Fibroblast of skin of right biceps (primary cell): ENCODE measurements around the gene GON7.
A peak's percentile ranks its signal among the peaks of the same experiment; 100 is the strongest.
"Not testable (repeated sequence)": the region's sequence is repeated elsewhere in the genome, so short reads cannot be mapped to it uniquely, and the experiment has no call there.

Experiments
- DNase-seq: peaks from one replicate; pipeline ENCODE4 v3.0.0-alpha.2; 2013

GON7 gene, protein sequence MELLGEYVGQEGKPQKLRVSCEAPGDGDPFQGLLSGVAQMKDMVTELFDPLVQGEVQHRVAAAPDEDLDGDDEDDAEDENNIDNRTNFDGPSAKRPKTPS

GRCh38 chr14:93206793-93207467 is at the start of gene GON7, which contains the start of gene UBR7:
GON7 (minus strand) TSS chr14:93207065; CDS start chr14:93207037, 28 bp downstream.
UBR7 (plus strand) TSS chr14:93207256; CDS start chr14:93207292, 36 bp downstream.
- DNase-seq: peak; percentile 97

- no peak for DNase-seq
Observed at GRCh38 chr14:93249128-93249831, 42.4 kb upstream of the GON7 start.

DNA sequence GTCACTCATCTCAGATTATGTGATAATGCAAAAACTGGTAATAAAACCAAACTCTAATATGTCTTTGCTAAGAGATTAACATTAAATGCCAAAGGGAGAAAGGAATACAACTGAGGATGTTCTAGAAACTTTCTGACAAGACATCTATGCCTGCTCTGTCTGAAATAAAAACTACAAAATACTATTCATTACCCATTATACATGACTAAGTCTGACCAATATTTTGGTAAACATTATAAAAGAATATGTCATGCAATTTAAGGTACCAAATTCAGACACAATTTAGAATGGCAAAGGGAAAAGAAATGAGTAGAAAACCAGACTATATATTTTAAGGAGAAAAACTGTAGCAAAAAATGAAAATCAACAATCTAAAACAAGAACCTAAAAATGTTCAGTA is 39.7 kb upstream of the GON7 start:
- no peak for DNase-seq

DNA sequence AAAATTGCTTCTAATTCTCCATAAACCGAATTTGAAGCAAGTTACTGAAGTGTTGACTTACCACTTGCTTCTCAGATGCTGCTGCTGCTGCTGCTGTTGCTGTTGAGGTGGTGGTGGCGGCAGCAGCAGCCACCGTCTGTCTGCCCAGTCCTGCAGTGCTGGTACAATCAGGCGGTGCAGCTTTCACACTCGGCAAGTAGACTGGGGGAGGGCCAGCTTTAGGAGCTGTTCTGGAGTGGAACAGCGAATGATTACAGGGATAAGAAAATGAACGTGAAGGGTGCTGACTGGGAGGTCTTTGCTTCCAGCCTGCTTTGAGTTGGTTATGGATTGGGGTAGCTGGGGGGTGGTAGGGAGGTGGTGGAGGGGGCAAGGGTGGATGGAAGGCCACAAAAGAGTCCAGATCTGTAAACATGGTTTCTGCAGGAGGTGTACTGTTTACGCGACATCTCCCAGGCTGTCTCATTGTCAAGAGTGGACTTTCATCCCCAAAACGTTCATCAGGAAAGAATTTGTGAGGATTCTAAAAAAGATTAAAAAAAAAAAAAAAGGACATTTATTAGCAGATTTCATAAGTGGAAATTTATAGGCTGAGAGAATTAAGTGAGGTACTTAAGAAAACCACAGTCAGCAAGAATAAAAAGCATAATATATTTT is 39.0 kb upstream of the GON7 start:
- DNase-seq: peak; percentile 33

DNA sequence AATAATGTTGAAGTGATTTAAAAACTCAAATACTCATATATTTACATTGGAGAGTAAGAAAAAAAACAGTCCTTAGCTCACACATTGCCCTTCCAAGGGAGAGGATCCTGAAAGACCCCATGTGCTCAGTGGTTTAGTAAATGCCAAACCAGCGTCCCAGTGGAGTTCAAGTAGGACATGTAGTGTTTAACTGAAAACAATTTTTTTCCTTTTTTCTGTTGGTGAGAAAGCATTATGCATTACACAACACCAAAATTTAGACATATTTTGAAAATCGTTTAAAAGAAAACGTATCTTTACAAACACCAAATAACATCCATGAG is 33.8 kb upstream of the GON7 start:
- no peak for DNase-seq

- peak; percentile 80 for DNase-seq
Observed at GRCh38 chr14:93239869-93240677, 33.2 kb upstream of the GON7 start.

DNA sequence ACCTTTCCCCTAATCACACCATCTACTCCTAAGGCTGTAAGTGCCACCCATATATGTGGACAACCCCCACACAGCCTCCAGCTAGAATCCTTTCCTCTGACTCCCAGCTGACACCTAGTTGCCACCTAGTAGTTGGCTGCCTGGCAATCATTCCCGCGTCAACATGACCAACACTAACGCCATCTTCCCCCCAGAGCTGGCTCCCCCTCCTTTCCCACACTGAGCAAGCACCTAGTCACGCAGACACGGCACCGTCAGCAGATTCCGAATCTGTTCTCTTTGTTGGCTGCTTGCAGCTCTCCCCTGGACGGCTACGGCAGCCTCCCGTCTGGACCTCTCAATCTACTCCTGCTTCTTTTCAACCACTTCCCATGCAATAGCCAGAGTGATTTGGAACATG is 27.9 kb upstream of the GON7 start:
- peak; percentile 79 for DNase-seq

DNA sequence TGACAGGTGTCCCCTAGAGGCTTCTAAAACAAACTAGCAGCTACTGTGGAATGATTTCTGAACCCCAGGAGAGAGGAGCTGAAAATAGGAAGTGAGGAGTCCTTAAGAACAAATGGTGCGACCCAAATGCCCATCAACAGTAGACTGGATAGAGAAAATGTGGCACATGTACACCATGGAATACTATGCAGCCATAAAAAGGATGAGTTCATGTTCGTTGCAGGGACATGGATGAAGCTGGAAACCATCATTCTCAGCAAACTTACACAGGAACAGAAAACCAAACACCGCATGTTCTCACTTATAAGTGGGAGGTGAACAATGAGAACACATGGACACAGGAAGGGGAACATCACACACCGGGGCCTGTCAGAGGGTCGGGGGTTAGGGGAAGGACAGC is 26.2 kb upstream of the GON7 start:
- not testable (repeated sequence) for DNase-seq

GRCh38 chr14:93232159-93232558 is 25.3 kb upstream of the GON7 start:
- DNase-seq: no peak

- DNase-seq: peak; percentile 38
Observed at GRCh38 chr14:93231129-93231979, 24.5 kb upstream of the GON7 start.

- DNase-seq: no peak
Observed at GRCh38 chr14:93230539-93230938, 23.7 kb upstream of the GON7 start.

- no peak for DNase-seq
Observed at GRCh38 chr14:93228550-93228949, 21.7 kb upstream of the GON7 start.

DNA sequence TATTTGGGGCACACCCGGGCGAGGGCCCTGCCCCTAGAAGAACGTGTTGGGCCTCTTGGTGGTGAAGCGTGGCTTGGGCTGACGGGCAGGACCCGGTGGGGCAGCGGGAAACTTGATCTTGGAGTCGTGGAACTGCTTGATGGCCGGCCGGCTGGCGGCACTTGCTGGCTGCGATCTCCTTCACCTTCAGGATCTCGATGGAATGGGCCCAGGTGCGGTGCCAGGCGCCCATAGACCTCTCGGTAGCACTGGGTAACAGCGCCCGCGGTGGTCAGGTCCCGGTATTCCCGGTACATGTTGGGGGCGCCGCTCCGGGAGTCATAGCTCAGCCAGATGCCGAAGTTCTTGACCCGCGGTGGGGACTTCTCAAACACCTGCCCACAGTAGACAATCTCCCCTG is 16.7 kb upstream of the GON7 start:
- DNase-seq: no peak

- no peak for DNase-seq
Observed at GRCh38 chr14:93220509-93220908, 13.6 kb upstream of the GON7 start.

GRCh38 chr14:93219103-93219726 is 12.3 kb upstream of the GON7 start:
- DNase-seq: peak; percentile 49

DNA sequence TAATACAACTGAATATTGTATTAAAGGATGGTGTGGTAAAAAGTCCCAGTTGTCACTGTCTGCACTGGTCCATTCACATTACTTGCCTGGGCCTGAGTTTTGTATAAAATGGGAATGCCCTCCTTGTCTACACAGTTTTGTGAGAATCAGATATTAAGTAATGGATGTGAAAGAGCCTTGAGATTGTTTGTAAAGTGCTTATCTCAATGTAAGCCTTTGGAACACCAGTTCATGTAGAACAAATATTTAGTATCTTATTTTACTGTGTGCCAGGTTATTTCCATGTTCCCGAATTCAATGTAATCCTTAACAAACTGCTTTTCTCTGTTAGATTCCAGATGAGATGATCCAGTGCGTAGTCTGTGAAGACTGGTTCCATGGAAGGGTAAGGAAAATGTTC is 7.7 kb upstream of the GON7 start:
- DNase-seq: no peak

DNA sequence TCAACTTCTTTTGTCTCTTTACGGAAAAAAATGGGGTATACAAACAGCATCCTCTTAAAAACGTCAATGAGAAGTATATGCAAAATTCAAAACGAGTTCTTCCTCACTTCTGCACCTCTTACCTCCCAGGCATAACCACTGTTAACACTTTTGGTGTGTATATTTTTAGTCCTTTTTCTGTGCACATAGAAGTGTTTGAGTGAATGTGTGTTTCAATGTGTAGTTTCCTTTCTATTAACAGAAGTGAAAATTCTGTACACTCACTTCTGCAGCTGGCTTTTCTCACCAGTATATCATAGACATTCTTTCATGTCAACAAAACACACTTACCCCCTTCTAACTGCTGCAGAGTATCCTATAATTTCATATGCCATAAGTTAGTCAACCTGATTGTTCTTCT is 5.6 kb upstream of the GON7 start:
- DNase-seq: no peak

GRCh38 chr14:93207468-93208308 is 823 bp upstream of the GON7 start:
- DNase-seq: peak; percentile 55

GRCh38 chr14:93201155-93201704 is 5.6 kb downstream of the GON7 start:
- peak; percentile 5 for DNase-seq

DNA sequence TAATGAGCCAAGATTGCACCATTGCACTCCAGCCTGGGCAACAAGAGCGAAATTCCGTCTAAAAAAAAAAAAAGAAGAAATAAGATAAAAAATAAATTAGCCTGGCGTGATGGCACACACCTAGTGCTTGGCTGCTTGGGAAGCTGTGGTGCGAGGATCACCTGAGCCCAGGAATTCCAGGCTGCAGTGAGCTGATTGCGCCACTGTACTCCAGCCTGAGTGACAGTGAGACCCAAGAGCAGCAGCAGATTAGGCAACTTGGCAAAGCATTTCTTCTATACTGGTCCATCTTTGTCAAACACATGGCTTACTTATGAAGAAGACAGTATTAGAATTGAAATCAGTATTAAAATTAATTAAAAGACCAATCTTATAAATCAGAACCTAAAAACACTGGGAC is 6.3 kb downstream of the GON7 start:
- DNase-seq: no peak
